K562 (cell line): Measurements from ENCODE around the gene MEFV.

Experiments
- ATF1 ChIP-seq, 2 experiments: fragments of 450-650 bp in 1 of 2; IDR thresholded peaks; 2 replicates each; pipeline ENCODE4 v1.6.1; 2016; ENCODE audit warnings: missing compliant biosample characterization in 1 of 2, missing genetic modification characterization in 1 of 2
- BRF1 ChIP-seq: IDR thresholded peaks from 3 replicates; pipeline ENCODE4 v1.6.1; 2011; ENCODE audit warnings: borderline replicate concordance, mild to moderate bottlenecking; ENCODE audit not compliant: insufficient read length; ENCODE audit errors: extremely low read depth
- EZH2 ChIP-seq: IDR thresholded peaks from 2 replicates; pipeline ENCODE4 v1.6.1; 2012; ENCODE audit warnings: low read depth, mild to moderate bottlenecking, inconsistent platforms, low read length, borderline replicate concordance
- GABPA ChIP-seq: fragments of 200-800 bp; sonication (Bioruptor generic); conservative IDR thresholded peaks from 2 replicates; pipeline ENCODE4 v1.6.1; 2016; ENCODE audit warnings: low read depth, missing genetic modification characterization, missing compliant biosample characterization
- HDGF ChIP-seq: fragments of 450-650 bp; IDR thresholded peaks from 2 replicates; pipeline ENCODE4 v1.6.1; 2016
- MYC ChIP-seq, 2 experiments: fragments of 250-450 bp in 1 of 2; sonication (Bioruptor Pico) in 1 of 2; IDR thresholded peaks; 2 replicates each; pipeline versions ENCODE4 v1.5.1 to v1.6.1; 2012 to 2021; ENCODE audit warnings: low read depth in 2 of 2, borderline replicate concordance in 1 of 2, improper control_type of control experiment in 1 of 2, low read length in 1 of 2, mild to moderate bottlenecking in 1 of 2, moderate library complexity in 1 of 2
- NR3C1 ChIP-seq: sonication (generic); formaldehyde crosslinking; IDR thresholded peaks from 2 replicates; pipeline ENCODE4 v1.8.1; 2022; ENCODE audit warnings: missing genetic modification reagents
- POLR2AphosphoS5 ChIP-seq: IDR thresholded peaks from 2 replicates; pipeline ENCODE4 v1.6.1; 2011; ENCODE audit warnings: mild to moderate bottlenecking, low read depth, low read length, moderate library complexity; ENCODE audit not compliant: control insufficient read depth, insufficient read depth
- ZKSCAN1 ChIP-seq: fragments of 150-350 bp; IDR thresholded peaks from 2 replicates; pipeline ENCODE4 v1.6.1; 2016; ENCODE audit warnings: low read depth, low read length
- ZZZ3 ChIP-seq: fragments of 450-650 bp; IDR thresholded peaks from 2 replicates; pipeline ENCODE4 v1.6.1; 2016; ENCODE audit warnings: antibody characterized with exemption, mild to moderate bottlenecking, moderate library complexity
- TF ChIP-seq, protein P1 (sequence below), 3 experiments: IDR thresholded peaks in 2 of 3; conservative IDR thresholded peaks in 1 of 3; 2 replicates each; pipeline ENCODE4 v1.5.1; 2011 to 2012; ENCODE audit warnings: low read length in 3 of 3, mild to moderate bottlenecking in 3 of 3, control low read depth in 2 of 3, improper control_type of control experiment in 1 of 3, inconsistent platforms in 1 of 3, low read depth in 1 of 3, mixed read lengths in 1 of 3, moderate library complexity in 1 of 3; ENCODE audit not compliant: insufficient read depth in 2 of 3
- TF ChIP-seq, protein P2 (sequence below): sonication (generic); formaldehyde crosslinking; IDR thresholded peaks from 2 replicates; pipeline ENCODE4 v1.5.0; 2020; ENCODE audit warnings: missing genetic modification reagents

DNA sequence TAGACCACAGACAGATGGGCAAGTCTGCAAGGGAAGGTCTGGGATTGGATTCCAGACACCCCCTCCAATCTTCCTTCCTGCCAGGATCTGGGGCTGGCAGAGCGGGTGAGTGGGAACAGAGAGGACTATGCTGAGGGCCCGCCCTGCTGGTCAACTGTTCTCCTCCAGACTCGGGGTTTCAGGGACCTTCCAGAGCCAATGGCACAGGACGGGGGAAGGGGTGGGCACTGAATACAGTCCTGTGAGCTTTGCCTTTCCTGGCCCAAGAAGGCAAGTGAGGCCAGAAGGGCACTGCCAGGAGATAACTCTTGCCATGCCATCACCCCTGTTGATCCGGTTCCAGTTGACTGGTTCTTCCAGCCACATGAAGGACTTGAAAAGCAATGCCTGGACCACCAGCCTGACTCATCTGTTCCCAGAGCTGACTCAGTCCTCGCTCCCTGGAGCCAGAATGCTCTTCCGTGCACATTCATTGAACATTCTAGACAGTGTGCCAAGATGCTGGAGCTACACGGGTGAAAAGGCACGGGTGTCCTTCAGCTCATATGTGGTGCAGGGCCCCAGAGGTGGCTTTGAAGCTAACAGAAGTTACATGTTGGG lies 533 bp upstream of the MEFV start:
- TF ChIP-seq HDGF (no peak), ZZZ3 (no peak), GABPA (no peak), ZKSCAN1 (no peak), ATF1 (CRISPR knock-in tag; IDR thresholded peaks at IDR 0.05) (no peak), ATF1 (tag; IDR thresholded peaks at IDR 0.05) (no peak), EZH2 (no peak), POLR2AphosphoS5 (no peak), BRF1 (no peak), NR3C1 (CRISPR knock-in tag) (no peak), MYC (IDR thresholded peaks at IDR 0.05; ENCODE audit: low read depth, low read length) (no peak), MYC (CRISPR knock-in tag; IDR thresholded peaks at IDR 0.05; ENCODE audit: borderline replicate concordance, low read depth) (no peak)
- TF ChIP-seq, protein P1, sequence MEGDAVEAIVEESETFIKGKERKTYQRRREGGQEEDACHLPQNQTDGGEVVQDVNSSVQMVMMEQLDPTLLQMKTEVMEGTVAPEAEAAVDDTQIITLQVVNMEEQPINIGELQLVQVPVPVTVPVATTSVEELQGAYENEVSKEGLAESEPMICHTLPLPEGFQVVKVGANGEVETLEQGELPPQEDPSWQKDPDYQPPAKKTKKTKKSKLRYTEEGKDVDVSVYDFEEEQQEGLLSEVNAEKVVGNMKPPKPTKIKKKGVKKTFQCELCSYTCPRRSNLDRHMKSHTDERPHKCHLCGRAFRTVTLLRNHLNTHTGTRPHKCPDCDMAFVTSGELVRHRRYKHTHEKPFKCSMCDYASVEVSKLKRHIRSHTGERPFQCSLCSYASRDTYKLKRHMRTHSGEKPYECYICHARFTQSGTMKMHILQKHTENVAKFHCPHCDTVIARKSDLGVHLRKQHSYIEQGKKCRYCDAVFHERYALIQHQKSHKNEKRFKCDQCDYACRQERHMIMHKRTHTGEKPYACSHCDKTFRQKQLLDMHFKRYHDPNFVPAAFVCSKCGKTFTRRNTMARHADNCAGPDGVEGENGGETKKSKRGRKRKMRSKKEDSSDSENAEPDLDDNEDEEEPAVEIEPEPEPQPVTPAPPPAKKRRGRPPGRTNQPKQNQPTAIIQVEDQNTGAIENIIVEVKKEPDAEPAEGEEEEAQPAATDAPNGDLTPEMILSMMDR (IDR thresholded peaks at IDR 0.05 in 2 of 3, conservative IDR thresholded peaks at IDR 0.05 in 1 of 3; ENCODE audit: insufficient read depth in 2 of 3, low read depth in 1 of 3, low read length in 3 of 3), result no peak
- TF ChIP-seq, protein P2, sequence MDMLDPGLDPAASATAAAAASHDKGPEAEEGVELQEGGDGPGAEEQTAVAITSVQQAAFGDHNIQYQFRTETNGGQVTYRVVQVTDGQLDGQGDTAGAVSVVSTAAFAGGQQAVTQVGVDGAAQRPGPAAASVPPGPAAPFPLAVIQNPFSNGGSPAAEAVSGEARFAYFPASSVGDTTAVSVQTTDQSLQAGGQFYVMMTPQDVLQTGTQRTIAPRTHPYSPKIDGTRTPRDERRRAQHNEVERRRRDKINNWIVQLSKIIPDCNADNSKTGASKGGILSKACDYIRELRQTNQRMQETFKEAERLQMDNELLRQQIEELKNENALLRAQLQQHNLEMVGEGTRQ, result no peak
